Spleen (tissue), 7 donors: ENCODE measurements around the gene MAP4K1.

Source experiments
- POLR2A ChIP-seq, 3 donors: fragments of 450-650 bp; IDR thresholded peaks; one replicate each; pipeline ENCODE4 v1.5.1; 2017; ENCODE audit warnings: antibody characterized with exemption in 3 of 3, mild to moderate bottlenecking in 1 of 3
- POLR2AphosphoS5 ChIP-seq, 3 donors: sonication (generic); formaldehyde crosslinking; IDR thresholded peaks; one replicate each; pipeline ENCODE4 v1.5.1; 2017; ENCODE audit warnings: antibody characterized with exemption in 3 of 3
- TF ChIP-seq, protein P1 (sequence below), 11 experiments: fragments of 200-600 bp in 7 of 11; fragments of 450-650 bp in 4 of 11; sonication (generic) in 4 of 11; IDR thresholded peaks in 8 of 11; conservative IDR thresholded peaks in 3 of 11; 1 replicate in 7 of 11; 2 replicates in 4 of 11; pipeline versions ENCODE4 v1.4.0 to v1.8.0; 2016 to 2021; ENCODE audit warnings: antibody characterized with exemption in 11 of 11, inconsistent platforms in 4 of 11, mild to moderate bottlenecking in 1 of 11
- donor health status: DM: no; HTN: no; CAD: no; lungs with moderate emphysema.
- donor health status: DM: no; HTN: no; CAD: no.
- donor health status: DM: no; HTN: no; CAD: no.

DNA sequence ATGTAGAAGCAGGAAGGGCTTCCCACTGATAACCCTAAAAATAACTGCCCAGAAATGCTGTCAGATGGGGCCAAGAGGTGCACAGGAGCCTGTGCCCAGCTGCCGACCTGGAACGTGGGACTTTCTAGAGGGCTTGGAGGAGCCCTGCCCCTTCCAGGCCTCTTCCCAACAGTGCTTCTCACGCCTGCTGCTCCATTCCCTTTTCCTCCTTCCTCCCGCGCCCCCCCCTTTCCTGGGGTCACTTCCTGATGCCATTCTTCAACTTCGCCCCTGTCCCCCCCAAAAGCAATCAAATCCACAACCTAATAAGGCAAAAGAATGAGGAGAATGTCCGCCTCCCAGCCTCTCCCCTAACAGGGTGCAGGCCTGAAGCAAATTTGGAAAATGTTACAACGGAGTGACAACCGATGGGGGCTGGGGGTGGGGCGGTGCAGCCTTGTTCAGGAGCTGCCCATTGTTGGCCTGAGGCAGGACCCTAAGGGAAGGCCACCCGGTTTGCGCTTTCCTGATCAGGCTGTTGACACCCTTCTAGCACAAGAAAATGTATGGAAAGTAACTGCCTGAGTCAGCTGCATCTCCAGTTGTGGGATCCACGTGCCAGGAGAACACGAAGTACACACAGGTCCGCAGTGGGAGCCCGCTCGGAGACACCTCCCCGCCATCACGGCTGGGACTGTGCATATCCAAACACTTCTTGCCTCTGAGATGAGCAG, 48.4 kb upstream of the MAP4K1 start:
- TF ChIP-seq, protein P1, sequence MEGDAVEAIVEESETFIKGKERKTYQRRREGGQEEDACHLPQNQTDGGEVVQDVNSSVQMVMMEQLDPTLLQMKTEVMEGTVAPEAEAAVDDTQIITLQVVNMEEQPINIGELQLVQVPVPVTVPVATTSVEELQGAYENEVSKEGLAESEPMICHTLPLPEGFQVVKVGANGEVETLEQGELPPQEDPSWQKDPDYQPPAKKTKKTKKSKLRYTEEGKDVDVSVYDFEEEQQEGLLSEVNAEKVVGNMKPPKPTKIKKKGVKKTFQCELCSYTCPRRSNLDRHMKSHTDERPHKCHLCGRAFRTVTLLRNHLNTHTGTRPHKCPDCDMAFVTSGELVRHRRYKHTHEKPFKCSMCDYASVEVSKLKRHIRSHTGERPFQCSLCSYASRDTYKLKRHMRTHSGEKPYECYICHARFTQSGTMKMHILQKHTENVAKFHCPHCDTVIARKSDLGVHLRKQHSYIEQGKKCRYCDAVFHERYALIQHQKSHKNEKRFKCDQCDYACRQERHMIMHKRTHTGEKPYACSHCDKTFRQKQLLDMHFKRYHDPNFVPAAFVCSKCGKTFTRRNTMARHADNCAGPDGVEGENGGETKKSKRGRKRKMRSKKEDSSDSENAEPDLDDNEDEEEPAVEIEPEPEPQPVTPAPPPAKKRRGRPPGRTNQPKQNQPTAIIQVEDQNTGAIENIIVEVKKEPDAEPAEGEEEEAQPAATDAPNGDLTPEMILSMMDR (IDR thresholded peaks at IDR 0.05 in 8 of 11, conservative IDR thresholded peaks at IDR 0.05 in 3 of 11), result no peak
- no peak for TF ChIP-seq POLR2A (IDR thresholded peaks at IDR 0.05)
- peak; percentile 32 to 62 (median 54) for TF ChIP-seq POLR2AphosphoS5 (IDR thresholded peaks at IDR 0.05)
